Bronchial epithelial cell (primary cell): ENCODE measurements around the gene NKTR. TPM values are rescaled to one million over a fixed set of nuclear protein-coding genes. Genes with fewer than 3 reads are reported as not detected.
A peak's percentile ranks its signal among the peaks of the same experiment; 100 is the strongest.

ENCODE experiments used
- DNase-seq: peaks from one replicate; pipeline ENCODE4 v3.0.0-alpha.2; 2010; ENCODE audit warnings: low read depth
- FAIRE-seq: peaks from 2 replicates; lab custom pipeline; 2011; peaks lifted over from hg19 to GRCh38; lab: Jason Lieb, UNC
- H3K27me3 ChIP-seq: 2 replicates; pipeline ENCODE4 v1.5.1; 2011; ENCODE audit warnings: low read length; ENCODE audit not compliant: control insufficient read depth, insufficient read depth
- H3K36me3 ChIP-seq: 2 replicates; pipeline ENCODE4 v1.5.1; 2011; ENCODE audit warnings: low read length; ENCODE audit not compliant: control insufficient read depth, insufficient read depth
- H3K4me3 ChIP-seq: 2 replicates; pipeline ENCODE4 v1.5.1; 2011; ENCODE audit warnings: mild to moderate bottlenecking, low read depth, low read length, control low read depth
- CTCF ChIP-seq: IDR thresholded peaks from 2 replicates; pipeline ENCODE4 v1.5.1; 2011; ENCODE audit warnings: mild to moderate bottlenecking, moderate library complexity, low read length, control low read depth, inconsistent platforms; ENCODE audit not compliant: insufficient read depth, severe bottlenecking
- total RNA-seq: library from RNA; depleted of rRNA; stranded (reverse); fragments of >200 nt; gene quantifications from 2 replicates; pipeline ENCODE4 v1.2.1, GENCODE V29; 2014

NKTR gene
- total RNA-seq, 1 donor from 2014 or later: 33.4 TPM

DNA sequence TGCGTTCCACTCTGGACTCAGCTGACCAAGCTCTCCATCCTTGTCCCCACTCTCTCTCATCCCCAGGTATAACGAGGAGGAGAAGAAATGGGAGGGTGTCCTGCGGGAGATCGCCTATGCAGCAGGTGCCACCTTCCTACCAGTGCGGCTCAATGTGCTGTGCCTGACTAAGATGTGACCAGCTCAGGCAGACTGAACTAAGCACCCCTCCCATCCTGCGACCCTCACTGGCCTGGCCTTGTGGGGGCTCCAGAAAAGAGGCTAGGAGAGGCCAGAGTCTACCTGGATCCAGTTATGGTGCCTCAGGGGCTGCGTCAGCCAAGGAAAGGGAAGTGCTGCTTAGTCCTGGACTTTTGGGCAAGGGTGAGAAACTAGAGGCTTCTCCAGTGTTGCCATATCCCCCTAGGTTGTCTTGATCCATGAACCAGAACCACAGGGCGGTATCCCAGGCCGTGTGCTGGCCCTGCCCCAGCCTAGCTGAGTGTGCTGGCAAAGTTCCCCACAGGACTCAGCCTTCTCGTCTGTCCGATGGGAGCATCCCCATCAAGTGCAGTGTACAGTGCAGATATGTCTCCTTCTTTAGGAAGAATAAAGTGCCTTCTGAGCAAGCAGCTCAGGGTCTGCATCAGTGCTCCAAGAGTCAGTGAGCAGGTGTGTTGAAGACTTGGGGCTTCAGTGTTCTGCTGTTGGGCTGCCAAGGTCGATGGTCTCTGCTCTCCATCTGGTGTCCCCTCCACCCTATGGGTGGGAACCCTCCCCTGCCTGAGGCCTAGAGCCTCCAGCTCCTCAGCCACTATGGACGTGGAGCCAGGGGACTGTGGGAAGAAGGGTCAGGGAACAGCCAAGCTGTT is 91.6 kb downstream of the NKTR start:
- Histone ChIP-seq H3K27me3 (peaks cover 1% of the 10 kb centered on the region), H3K4me3 (no peak overlapping the region), H3K36me3 (no peaks in the 10 kb centered on the region)
- FAIRE-seq: no peak
- no peak for DNase-seq
- no peak for TF ChIP-seq CTCF

GRCh38 chr3:42692667-42693529 is 92.4 kb downstream of the NKTR start:
- H3K4me3 ChIP-seq: no peak overlapping the region
- TF ChIP-seq CTCF: no peak
- no peaks in the 10 kb centered on the region for H3K36me3 ChIP-seq
- no peaks in the 10 kb centered on the region for H3K27me3 ChIP-seq
- peak; percentile 38 for DNase-seq
- FAIRE-seq: peak; percentile 68

GRCh38 chr3:42693530-42693930 is 93.0 kb downstream of the NKTR start:
- no peaks in the 10 kb centered on the region for H3K27me3 ChIP-seq
- FAIRE-seq (no peak), DNase-seq (no peak)
- no peak overlapping the region for H3K4me3 ChIP-seq
- TF ChIP-seq CTCF: no peak
- H3K36me3 ChIP-seq: no peaks in the 10 kb centered on the region

GRCh38 chr3:42694366-42694765 is 93.9 kb downstream of the NKTR start:
- no peaks in the 10 kb centered on the region for H3K27me3 ChIP-seq
- DNase-seq (no peak), FAIRE-seq (no peak)
- no peak for TF ChIP-seq CTCF
- no peaks in the 10 kb centered on the region for H3K36me3 ChIP-seq
- no peak overlapping the region for H3K4me3 ChIP-seq

- Histone ChIP-seq H3K4me3 (no peak overlapping the region), H3K36me3 (no peaks in the 10 kb centered on the region), H3K27me3 (no peaks in the 10 kb centered on the region)
- no peak for TF ChIP-seq CTCF
- FAIRE-seq (no peak), DNase-seq (no peak)
Measured at GRCh38 chr3:42696356-42697288, 96.1 kb downstream of the NKTR start.
